GM19193 (cell line): ENCODE results near the gene CUBN.

Source experiments
- POLR2A ChIP-seq: IDR thresholded peaks from 4 replicates; pipeline ENCODE4 v1.6.1; 2011; ENCODE audit not compliant: insufficient read depth, insufficient read length; ENCODE audit errors: extremely low read depth

CUBN gene

DNA sequence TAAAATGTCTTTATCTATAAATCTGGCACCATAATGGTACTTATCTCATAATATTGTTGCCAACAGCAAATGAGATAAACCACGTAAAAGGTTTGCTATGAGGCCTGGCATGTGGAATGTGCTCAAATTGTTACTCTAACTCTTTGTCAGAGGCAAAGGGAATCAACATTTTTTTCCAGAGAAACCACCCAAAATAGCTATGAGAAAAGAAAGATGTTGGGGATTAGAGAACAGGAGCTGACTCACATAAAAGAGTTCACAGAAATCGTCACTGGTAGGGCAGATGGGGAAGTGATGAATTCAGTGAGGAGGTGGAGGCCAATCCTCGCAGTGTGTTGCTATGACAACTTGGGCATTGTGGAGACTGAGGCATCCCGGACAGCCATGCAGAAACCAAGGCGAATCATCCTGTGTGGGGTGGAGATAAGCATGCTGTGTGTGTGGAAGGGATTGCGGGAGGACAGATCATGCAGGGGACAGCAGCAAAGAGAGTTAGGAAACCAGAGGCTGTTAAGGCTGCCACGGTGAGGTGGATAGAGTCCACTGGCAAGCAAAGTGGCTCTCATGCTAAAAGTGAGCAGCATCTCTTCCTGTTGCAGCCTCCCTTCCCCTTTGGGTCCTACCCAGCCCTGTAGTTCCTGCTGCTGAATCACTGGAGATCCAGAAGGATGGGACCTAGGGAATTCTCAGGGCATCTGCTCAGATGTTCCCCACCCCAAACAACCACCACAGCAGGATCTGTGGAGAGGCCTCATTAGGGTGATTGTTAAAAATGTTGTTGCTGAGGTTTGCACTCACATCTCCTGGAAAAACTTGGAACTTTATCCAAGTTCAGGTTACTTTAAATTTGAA is 103.9 kb downstream of the CUBN start:
- TF ChIP-seq POLR2A = no peak

DNA sequence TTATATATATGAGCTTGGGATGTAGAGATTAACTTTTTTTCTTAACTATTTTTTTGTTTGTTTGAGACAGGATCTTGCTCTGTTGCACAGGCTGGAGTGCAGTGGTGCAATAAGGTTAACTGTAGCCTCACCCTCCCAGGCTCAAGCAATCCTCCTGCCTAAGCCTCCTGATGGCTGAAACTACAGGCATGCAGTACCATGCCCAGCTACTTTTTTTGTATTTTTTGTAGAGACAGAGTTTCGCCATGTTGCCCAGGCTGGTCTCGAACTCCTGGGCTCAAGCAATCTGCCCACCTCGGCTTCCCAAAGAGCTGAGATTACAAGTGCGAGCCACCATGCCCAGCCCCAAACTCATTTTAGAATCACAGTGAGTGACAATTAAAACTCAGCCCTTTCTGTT is 105.2 kb downstream of the CUBN start:
- no peak for TF ChIP-seq POLR2A

DNA sequence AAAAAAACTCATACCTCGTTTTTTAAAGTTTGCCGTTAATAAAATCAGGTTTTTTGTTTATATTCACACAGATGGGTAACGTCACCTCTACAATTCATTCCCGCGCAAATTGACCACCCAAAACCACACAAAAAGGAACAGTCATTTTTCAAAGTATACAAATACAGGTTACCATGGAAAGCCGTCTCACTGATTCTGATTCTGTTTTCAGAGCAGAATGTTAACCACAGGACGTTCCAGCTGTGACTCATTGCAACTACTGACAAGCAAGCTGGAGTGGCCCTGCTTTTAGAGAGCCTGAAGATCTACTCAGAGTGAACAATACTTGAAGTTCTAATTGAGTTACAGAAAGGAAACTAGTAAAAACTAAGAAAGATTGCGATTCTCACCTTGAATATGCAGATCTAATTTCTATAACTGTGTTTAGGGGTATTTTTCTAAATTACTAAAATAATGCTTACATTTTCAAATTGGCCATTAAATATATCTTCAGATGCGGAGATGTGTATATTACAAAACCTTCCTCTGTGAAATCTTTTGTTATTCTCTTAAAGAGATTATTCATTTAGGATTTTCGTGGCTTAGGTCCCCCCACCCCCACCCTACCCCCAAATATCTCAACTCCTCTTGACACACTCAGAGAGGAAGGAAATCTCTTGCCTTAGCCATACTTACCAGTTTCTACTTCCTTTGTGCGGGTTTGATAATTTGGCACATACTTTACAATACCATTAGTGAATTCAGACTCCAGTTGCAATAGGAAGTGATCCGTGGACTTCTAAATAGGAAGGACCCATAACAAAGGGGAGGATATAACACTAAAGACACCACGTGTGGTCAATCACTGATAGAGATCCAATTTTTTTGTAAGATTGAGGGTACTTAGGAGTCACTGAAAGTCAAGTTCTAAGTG is 106.0 kb downstream of the CUBN start:
- no peak for TF ChIP-seq POLR2A

DNA sequence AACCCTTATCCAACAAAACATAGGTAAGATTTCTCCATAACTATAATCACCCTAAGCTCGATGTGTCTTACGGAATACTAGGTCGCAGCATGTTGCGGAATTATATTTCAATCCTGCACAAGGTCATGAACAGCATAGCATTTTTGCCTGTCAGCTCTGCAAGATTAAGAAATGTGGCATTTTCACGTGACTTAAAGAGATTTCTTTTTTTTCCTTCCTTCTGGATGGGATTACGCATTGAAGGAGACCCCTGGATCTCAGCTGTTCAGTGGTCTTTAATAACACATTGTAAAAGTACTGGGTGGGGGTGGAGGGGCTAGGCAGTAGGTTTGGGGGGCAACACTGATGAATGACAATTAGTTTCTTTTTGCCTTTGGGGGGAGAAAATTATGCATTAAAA is 106.7 kb downstream of the CUBN start:
- no peak for TF ChIP-seq POLR2A

DNA sequence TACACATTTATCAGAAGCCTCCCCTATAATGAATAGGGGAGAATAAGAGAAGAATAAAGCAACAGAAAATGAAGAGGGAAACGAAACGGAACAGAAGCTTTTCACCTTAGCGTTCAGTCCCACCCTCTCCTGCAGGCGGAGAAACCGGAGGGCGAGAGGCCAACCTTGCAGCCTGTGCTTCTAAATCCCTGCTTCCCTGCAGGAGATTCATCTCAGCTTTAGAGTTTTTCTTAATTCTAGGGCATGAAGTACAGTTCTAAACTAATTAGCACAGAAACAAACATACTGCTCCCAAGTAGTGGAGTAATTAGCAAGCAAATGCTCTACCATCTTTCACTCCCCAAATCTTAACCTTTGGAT is 107.2 kb downstream of the CUBN start:
- TF ChIP-seq POLR2A = no peak

DNA sequence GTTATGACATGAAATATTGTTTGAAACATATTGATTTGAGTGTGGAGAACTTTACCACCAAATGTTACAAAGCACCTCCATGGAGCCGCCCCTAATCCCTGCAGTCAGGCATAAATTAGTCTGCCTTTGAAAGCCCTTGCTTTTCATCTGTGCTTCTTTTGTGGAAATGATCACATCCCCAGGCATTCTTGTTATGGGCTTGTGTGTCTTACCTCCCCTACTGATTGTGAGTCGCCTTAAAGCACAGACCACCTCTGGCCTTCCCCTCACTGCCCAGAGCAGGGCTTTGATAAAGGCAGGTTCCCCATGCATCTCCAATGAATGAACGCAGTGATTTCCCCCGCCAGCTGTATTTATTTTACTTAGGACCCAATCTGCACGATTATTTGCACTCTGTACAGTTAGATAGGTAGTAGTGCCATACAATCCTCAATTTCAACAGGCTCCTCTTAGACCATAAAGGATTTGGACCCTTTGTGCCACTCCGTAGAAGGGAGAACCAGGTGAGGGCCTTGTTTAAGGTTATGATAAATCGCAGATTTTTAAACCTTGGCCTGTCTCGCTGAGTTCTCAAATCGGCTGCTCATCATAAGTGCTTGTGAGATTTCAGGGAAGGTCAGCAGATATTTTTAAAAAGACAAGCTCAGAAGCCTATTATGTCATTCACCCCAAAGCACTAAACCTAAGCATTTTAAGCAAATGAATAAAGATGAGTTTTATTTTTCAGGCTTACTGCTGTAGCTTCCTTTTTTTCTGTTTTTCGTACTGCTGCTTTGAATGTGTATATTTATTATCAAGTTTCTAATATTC is 107.8 kb downstream of the CUBN start:
- TF ChIP-seq POLR2A = no peak

DNA sequence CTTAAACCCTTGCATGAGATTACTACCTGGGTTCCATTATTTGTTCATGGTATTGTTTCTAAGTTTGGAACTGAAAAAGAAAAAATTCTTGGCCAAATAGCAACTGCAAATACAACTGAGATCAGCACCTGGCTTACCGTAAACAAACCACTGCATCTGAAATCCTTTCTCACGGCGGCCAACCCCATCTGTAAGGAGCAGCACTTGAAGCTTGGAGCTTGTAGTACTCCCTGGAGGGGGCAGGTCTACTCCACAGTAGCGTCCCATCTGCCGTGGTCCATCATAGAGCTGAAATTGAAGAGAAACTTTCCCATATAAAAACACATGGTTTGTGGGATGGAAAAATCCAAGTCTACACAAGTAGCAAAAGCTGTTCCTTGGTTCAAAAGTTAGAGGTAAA is 109.9 kb downstream of the CUBN start:
- TF ChIP-seq POLR2A = no peak

DNA sequence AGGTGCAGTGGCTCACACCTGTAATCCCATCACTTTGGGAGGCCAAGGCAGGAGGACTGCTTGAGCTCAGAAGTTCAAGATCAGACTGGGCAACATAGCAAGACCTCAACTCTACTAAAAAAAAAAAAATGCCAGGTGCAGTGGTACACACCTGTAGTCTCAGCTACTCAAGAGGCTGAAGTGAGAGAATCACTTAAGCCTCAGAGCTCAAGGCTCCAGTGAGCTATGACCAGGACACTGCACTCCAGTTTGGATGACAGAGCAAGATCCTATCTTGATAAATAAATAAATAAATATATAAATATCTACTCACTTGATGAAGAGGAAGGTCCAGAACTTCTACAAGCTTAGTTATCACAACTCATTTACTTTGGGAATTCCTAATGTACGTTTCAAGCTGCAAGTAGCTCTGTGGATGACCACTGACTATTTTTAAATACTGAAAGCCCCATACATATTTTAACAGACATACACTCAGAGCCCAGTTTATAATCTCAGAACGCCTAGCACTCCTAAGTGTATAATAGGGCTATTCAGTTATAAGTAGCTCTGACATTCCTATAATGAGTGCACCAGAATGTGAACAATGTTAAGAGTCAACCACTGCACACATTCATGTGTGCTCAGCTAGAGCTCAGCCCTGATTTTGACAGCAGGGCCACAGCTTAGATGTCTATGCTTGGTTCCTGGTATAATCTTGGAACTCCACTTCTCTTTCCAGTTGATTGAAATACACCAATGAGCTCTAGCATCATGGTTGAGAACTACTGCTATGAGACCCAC is 119.1 kb downstream of the CUBN start:
- no peak for TF ChIP-seq POLR2A

DNA sequence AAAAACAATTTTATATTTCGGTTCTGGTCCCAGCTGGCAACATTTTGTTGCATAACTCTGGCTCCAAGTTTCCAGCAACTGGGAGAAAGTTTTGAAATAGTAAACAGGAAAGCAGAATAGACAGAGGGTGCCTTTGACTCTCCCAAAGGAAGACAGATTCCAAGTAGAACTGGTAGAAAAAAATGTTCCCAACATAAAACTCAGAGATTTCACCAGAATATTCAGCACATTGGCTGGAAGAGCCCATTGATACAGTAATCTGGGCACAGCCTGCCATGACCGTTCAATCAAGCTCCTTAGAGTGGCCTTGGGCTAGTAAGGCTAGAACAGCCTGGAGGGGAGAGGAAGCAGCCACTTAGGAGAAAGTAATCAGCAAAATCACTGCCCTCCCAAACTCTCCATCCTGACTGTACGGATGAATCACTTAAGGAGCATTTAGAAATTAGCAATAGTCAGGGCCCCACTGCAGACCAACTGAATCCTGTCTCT is 120.4 kb downstream of the CUBN start:
- no peak for TF ChIP-seq POLR2A

DNA sequence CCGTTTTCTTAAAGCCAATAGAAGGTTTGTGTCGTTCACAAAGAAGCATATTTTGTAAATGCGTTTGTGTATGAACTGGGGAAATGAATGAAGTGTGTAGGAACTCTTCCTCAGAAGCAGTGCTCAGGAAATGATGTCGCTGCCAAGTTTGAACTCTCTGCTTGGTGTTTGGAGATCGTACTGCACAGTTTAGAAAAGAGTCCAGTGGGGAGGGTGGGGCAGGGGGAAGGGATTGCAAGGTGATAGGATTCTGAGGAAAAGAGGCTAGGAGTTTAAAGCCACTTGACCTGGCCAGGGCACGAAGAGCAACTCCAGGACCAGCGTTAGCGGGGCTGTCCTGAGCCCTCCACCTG is 122.2 kb downstream of the CUBN start:
- TF ChIP-seq POLR2A = no peak

DNA sequence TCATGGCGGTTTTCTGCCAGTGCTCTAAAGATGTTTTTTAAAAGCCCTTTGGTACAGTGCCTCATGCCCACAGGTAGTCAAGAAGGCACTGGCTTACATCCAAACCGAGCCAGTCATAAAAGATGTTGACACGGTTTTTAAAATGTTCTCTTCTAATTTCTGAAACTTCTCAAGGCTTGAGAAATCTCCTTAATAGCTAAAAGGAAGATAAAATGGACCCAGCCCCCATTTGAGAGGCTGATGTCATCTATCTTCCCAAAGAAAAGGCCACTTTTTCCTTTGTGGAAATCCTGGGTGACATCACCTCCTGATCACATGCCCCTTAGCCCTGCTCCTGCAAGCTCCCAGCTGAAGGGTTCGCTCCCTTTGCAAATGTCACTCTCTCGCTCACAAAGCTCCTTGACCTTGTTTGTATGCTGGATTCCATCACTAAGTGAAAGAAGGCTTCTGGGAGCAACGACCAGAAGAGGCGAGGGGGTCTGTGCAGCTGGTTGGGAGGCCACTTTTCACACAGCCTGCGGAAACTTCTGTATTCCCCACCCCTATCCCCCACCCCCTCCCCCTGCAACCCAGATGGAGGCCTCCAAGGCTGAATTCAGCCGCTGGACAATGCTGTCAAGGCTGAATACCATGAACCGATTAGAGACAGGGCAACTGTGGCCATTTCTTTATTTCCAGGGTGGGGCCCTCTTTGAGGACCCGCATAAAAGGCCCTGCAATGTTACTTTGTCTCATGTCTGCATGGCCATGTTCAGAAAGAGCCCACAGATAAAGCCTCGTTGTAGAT is 122.8 kb downstream of the CUBN start:
- no peak for TF ChIP-seq POLR2A

DNA sequence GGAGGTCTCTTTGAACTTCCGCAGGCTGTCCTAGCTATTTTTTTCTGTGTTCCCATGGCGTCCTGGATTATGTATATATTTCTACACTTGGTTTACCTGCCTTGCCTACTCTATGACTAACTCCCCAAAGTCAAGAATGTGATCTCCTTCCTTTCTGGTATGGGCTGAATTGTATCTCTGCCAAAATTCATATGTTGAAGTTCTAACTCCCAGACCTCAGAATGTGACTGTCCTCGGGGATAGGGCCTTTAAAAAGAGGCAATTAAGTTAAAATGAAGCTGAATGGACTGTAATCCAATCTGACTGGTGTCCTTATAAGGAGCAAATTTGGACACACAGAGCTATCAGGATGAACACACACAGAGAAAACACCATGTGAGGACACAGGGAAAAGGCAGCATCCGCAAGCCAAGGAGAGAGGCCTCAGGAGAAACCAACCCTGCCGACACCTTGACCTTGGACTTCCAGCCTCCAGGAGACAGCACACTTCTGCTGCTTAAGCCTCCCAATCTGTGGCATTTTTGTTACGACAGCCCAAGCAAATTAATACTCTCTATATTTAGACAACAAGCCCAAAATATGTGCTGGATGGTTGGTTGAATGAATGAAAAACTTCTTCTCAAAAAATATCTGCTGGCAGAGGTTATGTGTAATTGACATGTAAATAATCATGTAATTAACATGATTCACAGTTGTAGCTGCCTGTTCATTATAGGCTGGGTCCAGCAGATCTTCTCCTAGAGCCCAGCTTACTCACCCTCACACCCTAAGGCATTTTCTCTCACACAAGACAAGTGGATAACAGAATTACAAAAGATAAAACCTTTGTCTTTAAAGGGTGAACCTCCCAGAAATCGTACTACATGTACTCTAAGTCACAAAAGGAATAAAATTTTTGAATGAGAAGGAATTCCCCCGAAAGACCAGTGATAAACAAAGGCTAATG is 123.7 kb downstream of the CUBN start:
- no peak for TF ChIP-seq POLR2A
